ENCODE results near the gene MLKL.

DNA sequence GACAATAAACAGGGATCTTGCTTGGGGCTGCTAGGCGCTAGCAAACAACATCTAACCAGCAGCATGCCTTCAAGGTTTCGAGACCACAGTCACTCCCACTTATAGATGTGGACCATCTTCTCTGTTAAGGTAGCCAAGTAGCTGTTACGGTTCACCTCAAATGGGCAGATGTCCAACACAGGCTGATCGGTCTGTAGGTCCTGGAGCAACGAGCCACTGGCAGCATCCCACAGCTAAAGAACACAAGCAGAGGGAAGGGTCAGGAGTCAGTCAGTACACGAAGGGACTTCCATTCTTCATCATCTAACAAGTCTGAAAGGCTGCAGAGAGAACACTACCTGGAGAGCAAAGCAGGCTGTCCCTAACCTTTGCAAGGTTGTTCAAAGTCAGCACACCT is 76.8 kb downstream of the MLKL start:
- TF ChIP-seq, protein P1, sequence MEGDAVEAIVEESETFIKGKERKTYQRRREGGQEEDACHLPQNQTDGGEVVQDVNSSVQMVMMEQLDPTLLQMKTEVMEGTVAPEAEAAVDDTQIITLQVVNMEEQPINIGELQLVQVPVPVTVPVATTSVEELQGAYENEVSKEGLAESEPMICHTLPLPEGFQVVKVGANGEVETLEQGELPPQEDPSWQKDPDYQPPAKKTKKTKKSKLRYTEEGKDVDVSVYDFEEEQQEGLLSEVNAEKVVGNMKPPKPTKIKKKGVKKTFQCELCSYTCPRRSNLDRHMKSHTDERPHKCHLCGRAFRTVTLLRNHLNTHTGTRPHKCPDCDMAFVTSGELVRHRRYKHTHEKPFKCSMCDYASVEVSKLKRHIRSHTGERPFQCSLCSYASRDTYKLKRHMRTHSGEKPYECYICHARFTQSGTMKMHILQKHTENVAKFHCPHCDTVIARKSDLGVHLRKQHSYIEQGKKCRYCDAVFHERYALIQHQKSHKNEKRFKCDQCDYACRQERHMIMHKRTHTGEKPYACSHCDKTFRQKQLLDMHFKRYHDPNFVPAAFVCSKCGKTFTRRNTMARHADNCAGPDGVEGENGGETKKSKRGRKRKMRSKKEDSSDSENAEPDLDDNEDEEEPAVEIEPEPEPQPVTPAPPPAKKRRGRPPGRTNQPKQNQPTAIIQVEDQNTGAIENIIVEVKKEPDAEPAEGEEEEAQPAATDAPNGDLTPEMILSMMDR (IDR thresholded peaks at IDR 0.05), result no peak
- no peak for TF ChIP-seq ZFX (IDR thresholded peaks at IDR 0.05; ENCODE audit: borderline replicate concordance)
